Measurements from ENCODE around the gene DUS4L.
"Not testable (repeated sequence)": the region's sequence is repeated elsewhere in the genome, so short reads cannot be mapped to it uniquely, and the experiment has no call there.

The DUS4L gene

GRCh38 chr7:107563775-107564552 is at the start of gene DUS4L, which contains the start of gene COG5:
Gene DUS4L, plus strand, starts transcription at chr7:107563971. Its CDS starts 3,100 bp downstream, at chr7:107567071.
Gene COG5, minus strand, starts transcription at chr7:107563920. Its CDS starts 24 bp downstream, at chr7:107563896.
- DNase-seq, result peak; percentile 28

- DNase-seq, result no peak
Measured at GRCh38 chr7:107526672-107527071, 37.1 kb upstream of the DUS4L start.

- no peak for DNase-seq
Measured at GRCh38 chr7:107527196-107527595, 36.6 kb upstream of the DUS4L start.

- no peak for DNase-seq
Measured at GRCh38 chr7:107528461-107528860, 35.3 kb upstream of the DUS4L start.

- no peak for DNase-seq
Measured at GRCh38 chr7:107530751-107531150, 33.0 kb upstream of the DUS4L start.

- no peak for DNase-seq
Measured at GRCh38 chr7:107534139-107534538, 29.6 kb upstream of the DUS4L start.

- DNase-seq, result not testable (repeated sequence)
Measured at GRCh38 chr7:107537228-107537627, 26.5 kb upstream of the DUS4L start.

GRCh38 chr7:107538001-107538400 is 25.8 kb upstream of the DUS4L start:
- no peak for DNase-seq

GRCh38 chr7:107543338-107543993 is 20.3 kb upstream of the DUS4L start:
- no peak for DNase-seq

GRCh38 chr7:107544848-107545591 is 18.8 kb upstream of the DUS4L start:
- DNase-seq, result no peak

- DNase-seq, result no peak
Measured at GRCh38 chr7:107551936-107552335, 11.8 kb upstream of the DUS4L start.

- no peak for DNase-seq
Measured at GRCh38 chr7:107555893-107556292, 7.9 kb upstream of the DUS4L start.

GRCh38 chr7:107559864-107560263 is 3.9 kb upstream of the DUS4L start:
- no peak for DNase-seq

- DNase-seq, result no peak
Measured at GRCh38 chr7:107560898-107561516, 2.8 kb upstream of the DUS4L start.

- DNase-seq, result peak; percentile 2
Measured at GRCh38 chr7:107563081-107563774, 543 bp upstream of the DUS4L start.

GRCh38 chr7:107564553-107565298 is 955 bp downstream of the DUS4L start:
- DNase-seq, result no peak

GRCh38 chr7:107570298-107570697 is 6.5 kb downstream of the DUS4L start:
- no peak for DNase-seq

- no peak for DNase-seq
Measured at GRCh38 chr7:107573537-107573936, 9.8 kb downstream of the DUS4L start.

- no peak for DNase-seq
Measured at GRCh38 chr7:107579554-107579884, 15.7 kb downstream of the DUS4L start.

GRCh38 chr7:107579885-107580715 is 16.3 kb downstream of the DUS4L start, which contains the start of gene BCAP29:
Gene BCAP29, plus strand, starts transcription at chr7:107580246. Its CDS starts 527 bp downstream, at chr7:107580773.
- peak; percentile 17 for DNase-seq

Data from SHP77 treated with DMSO at 0.1 percent for 48 hours (cell line).